Embryonic facial prominence (tissue), 1 donor: Measurements from ENCODE around the gene SRM.
A peak's percentile ranks its signal among the peaks of the same experiment; 100 is the strongest.
"Not testable (repeated sequence)": the region's sequence is repeated elsewhere in the genome, so short reads cannot be mapped to it uniquely, and the experiment has no call there.

ENCODE experiments used
- DNase-seq: peaks from one replicate; pipeline ENCODE4 v3.0.0-alpha.2; 2016; ENCODE audit errors: extremely low spot score

The SRM gene

DNA sequence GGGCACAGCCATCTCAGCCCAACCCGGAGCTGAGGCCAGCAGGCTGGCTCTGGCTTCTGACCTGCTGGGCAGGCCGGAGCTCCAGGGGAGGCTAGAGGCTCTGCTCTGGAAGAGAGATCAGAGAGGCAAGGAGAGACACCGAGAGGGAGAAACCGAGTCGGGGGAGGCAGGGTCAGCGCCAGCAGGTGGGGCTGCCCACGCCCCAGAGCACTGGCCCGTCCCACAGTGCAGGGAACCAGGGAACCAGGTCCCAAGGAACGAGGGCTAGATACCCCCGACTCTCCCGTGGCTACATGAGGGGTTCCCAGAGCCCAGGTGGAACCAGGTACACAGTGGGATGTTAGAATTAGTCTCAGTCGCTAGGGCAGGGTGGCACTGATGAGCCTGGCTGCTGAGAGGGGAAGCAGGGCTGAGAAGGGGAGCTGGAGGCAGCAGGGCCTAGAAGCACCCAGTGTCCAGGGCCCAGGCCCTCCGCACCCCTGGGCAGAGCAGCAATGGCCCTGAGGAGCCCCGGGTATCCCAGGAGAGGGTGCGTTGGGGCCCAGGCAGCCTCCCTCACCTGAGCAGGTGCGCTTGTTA lies 14.9 kb downstream of the SRM start:
- no peak for DNase-seq

DNA sequence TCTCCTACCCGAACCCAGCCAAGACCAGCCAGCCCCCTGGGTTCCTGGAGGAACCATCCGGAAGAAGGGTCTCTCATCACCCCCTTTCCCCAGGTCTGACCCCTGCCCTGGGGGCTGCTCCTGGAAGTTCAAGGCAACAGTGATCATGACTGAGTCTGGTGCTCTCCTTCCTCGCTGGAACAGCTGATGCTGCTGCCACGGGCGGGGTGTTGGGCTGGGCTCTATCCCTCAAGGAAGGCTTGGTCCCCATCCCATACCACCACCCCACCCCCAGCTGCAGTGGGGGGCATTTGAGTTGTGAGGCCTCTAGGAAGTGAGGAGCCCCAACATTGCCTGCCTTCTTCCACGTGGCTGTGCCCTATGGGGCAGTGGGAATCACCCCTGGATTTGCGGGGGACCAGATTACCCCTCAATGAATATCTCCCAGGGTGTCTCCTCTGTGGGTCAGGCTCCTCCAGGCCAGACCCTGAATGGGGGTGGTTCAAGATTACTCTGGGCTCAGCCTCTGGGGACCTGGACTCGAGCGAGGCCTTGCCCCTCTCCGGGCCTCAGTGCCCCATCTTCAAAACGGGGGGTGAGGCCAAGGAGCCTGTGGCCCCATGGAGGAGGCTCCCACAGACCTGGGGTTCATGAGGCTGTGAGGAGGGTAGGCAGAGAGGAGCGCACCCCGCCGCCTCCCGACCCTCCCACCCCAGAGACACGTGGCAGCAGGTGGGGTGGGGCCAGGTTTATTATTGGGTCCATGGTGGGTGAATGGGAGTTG lies 15.6 kb downstream of the SRM start:
- DNase-seq = no peak

DNA sequence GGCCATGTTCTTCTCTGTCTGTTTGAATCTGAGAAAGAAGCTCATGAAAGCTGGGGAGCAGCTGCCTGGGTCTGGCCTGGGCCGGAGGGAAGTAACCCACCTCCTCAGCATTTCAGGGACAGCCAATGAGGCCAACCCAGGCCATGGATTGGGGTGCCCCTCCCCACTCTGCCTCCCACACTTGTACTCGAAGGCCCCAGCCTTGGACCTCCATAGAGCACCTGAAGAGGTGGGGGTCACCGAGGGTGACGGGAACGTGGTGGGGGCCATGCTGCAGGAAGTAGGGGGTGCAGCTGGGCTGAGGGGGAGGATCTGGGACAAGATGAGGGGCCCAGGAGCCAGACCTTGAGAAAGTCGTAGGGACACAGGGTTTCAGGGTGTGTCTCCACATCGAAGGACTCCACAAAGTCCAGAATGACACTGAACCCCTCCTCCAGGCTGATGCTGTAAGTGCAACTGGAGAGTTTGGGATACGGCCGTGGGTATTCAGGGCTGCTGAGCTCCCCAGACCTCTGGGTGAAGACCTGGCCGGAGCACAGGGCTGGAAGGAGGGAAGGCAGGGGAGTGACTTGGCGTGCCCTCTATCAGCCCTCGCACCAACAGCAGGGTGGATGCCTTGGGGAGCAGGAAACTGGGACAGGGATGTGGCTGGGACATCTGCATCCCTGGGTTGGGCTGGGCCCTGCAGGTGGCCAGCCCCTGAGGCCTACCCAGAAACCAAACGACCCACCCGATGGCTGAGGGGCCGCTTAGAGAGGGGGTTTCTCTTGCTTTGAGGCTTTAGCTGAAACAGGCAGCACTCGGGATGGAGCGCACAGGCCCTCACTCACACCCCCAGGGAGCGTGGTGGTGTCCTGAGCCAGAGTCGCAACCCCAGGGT lies 16.6 kb downstream of the SRM start:
- no peak for DNase-seq

DNA sequence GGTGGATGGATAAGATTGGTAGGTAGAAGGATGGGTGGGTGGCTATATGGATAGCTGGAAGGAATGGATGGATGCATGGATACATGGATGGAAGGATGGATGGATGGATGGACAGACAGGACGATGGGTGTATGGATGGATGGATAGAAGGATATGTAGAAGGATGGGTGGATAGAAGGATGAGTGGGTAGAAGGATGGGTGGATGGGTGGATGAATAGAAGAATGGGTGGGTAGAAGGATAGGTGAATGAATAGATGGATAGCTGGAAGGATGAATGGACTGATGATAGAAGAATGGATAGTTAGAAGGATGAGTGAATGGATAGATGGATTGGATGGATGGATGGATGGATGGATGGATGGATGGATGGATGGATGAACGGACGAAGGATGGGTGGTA lies 17.8 kb downstream of the SRM start:
- no peak for DNase-seq

DNA sequence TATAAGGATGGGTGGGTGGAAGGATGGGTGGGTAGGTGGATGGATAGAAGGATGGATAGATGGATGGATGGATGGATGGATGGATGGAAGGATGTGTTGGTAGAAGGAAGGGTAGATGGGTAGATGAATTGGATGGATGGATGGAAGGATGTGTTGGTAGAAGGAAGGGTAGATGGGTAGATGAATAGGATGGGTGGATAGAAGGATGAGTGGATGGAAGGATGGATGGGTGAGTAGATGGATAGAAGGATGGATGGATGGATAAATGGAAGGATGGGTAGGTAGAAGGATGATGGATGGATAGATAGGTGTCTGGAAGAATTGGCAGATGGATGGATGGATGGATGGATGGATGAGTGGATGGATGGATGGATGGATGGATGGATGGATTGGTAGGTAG lies 18.8 kb downstream of the SRM start:
- DNase-seq = no peak

DNA sequence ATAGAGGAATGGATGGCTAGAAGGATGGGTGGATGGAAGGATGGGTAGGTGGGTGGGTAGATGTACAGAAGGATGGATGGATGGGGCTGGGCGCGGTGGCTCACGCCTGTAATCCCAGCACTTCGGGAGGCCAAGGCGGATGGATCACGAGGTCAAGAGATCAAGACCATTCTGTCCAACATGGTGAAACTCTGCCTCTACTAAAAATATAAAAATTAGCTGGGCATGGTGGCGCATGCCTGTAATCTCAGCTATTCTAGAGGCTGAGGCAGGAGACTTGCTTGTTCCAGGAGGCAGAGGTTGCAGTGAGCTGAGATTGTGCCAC lies 19.8 kb downstream of the SRM start:
- not testable (repeated sequence) for DNase-seq

DNA sequence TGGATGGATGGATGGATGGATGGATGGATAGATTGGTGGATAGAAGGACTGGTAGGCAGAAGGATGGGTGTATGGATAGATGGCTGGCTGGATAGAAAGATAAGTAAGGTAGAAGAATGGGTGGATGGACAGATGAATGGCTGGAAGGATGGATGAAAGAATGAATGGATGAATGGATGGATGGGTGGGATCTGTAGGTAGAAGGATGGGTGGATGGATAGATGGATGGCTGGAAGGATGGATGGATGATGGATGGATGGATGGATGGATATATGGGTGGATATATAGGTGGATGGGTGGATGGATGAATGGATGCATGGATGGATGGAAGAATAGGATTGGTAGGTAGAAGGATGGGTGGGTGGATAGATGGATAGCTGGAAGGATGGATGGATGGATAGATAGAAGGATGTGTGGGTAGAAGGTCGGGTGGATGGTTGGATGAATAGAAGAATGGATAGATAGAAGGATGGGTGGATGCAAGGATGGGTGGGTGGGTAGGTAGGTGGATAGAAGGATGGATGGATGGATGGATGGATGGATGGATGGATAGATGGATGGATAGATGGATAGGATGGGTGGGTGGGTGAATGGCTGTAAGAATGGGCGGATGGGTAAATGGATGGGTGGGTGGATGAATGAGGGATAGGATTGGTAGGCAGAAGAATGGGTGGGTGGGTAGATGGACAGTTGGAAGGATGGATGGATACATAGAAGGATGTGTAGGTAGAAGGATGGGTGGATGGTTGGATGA lies 20.3 kb downstream of the SRM start:
- DNase-seq = no peak

DNA sequence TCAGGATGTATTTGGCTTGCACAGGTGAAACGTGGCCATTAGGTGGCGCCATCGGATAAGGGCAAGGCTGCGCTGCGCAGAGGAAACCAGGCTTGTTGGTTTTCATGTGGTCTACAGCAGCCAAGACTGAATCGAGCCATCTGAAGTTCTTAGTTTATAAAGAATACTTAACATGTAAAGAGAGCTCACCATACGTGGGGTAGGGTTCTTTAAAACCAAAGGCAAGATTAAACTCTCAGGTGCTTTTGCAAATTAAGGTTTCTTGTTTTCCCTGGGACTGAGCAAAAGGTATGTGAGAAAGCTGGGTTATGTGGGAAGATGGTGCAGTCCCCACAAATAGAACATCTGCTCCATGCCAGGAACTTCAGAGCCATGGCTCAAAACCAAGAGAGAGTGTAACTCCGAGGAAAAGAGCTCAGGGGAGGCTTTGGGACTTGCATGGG lies 22.1 kb downstream of the SRM start:
- DNase-seq = peak; percentile 67

DNA sequence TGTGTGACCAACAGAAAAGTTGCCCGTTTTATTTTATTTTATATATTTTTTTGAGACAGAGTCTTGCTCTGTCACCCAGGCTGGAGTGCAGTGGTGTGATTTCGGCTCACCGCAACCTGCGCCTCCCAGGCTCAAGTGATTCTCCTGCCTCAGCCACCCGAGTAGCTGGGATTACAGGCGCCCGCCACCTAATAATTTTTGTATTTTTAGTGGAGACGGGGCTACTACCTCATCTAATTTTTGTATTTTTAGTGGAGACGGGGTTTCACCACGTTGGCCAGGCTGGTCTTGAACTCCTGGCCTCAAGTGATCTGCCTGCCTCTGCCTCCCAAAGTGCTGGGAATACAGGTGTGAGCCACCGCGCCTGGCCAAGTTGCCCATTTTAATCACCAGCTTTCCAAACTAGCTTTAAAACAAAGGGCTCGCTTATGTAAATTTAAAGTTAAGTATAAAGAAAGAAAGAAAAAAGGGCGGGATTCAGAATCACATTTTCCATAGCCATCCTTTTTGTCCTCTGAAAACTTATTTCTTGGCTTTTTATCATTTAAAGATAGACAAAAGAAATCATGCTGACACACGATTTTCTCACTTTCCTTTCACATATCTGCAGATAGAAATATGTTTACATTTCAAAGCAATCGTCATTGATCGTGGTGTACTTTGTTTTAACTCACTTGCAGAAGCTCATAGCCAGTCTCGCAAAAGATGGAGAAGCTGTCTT lies 22.6 kb downstream of the SRM start:
- not testable (repeated sequence) for DNase-seq

DNA sequence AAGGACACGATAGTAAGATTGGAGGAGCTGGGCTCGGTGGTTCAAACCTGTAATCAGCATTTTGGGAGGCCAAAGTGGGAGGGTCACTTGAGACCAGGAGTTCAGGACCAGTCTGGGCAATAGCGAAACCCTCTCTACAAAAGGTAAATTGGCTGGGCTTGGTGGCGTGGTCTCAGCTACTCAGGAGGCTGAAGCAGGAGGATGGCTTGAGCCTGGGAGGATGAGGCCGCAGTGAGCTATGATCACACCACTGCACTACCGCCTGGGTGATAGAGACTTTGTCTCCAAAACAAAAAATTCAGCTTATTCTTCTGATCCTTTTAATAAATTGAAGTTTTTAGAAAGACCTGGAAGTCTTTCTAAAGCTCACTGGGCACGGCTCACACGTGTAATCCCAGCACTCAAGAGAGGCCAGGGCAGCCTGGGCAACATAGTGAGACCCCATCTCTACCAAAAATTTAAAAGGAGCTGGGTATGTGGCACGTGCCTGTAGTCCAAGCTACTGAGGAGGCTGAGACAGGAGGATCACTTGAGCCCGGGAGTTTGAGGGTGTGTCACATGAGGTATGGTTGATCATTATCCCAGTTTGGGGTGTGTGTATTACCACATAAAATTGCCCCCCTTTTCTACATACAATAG lies 28.1 kb downstream of the SRM start:
- DNase-seq = no peak

DNA sequence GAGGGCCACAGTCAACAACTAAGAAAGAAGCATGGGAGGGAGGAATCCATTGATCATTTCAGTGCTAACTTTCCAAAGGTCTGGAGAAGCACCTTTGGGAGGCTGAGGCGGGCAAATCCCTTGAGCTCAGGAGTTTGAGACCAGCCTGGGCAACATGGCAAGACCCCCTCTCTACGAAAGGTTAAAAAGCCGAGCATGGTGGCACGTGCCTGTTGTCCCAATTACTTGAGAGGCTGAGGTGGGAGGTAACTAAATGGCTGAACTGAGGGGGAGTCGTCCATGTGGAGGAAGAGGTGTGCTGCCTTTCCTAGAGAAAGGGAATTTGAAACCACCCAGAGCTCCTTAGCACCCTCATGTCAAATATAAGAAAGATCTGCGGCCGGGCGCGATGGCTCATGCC lies 29.0 kb downstream of the SRM start:
- no peak for DNase-seq

DNA sequence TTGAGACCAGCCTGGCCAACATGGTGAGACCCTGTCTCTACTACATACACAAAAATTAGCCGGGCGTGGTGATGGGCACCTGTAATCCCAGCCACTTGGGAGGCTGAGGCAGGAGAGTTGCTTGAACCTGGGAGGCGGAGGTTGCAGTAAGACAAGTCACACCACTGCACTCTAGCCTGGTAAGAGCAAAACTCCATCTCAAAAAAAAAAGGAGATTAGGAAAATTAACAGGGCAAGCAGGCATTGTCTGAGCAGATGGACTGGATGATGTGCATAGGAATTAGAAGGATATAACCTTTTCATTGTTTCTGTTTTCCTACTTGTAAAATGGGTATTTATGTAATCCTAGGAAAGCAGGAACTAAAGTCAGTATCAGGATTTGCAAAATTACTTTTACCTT lies 31.8 kb downstream of the SRM start:
- DNase-seq = no peak

DNA sequence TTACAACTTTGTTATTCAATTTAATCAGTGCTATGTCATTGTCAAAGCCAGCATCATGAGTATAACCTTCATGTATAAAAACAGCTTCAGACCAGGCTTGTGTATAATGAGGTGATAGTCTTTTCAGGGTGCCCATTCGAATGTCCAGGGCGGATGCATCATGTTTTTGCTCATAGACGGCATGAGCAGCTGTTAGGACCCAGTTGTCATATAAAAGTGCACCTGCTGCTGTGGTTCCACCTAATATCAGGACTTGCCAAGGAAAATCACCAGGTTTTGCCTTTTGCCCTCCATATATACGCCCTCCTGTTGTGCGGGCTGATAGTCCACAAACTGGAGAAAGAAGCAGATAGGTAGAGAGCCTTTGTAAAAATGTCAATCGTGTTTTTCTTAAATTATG lies 32.5 kb downstream of the SRM start:
- no peak for DNase-seq

DNA sequence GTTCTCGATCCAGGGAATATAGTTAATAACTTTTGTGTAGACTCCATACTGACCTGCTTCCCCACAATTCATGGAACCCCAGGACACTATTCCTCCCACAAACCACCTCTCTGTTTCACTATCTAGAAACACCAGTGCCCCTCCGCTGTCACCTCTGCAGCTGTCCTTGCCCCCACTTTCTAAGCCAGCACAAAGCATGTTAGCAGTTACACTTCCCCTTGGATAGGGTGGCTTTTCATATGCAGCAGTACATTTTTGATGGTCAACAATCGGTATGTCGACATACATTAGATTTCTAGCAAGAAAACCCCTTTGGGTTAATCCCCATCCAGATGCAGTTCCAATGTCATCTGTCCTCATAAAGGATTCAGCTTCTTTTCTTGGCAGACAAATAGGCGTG lies 32.9 kb downstream of the SRM start:
- DNase-seq = no peak

DNA sequence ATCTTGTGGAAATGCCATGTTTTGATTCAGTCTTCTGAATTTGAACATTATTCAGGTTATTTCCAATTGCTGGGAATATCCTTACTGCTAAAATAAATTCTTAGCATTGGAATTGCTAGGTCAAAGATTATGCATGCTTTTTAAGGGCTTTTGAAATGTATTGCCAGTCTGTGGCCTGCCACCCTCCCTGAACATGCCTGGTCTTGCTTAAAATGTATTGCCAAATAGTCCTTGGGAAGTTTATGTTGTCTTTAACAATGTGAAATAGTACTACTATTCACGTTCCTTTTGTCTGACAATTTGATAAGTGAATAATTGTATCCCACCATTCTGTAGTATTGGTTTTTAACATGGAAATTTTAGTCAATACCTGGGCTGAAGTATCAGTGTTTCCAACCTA lies 33.8 kb downstream of the SRM start:
- no peak for DNase-seq

DNA sequence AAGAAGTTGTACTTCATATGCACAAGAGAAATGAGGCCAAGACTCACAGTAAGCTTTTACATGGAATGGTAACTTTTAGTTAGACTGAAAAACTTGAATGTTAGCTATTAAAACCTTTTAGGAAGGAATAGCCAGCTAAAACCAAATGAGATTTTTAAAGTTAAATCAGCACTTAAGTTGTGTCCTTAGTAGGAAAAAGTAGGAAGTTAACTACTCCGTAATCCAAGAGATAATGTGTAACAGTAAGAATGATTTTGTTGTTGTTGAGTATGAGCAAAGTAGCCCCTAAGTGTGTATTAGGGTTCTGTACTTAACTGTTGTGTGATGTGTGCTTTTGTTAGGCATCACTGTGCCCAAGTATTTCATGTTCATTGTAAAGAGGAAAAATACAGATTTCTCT lies 34.2 kb downstream of the SRM start:
- no peak for DNase-seq

DNA sequence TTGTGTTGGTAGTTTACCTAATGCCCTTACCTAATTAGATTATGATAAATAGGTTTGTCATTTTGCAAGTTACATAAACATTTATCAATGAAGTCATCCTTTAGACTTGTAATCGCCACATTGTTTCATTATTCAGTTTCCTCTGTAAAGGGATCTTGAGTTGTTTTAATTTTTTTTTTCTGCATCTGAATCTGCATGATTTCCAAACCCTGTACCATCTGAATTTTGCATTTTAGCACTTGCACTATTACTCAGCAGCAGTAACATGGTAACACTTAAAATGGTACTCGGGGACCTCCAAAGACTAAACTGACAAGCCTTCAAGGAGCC lies 35.0 kb downstream of the SRM start:
- DNase-seq = no peak

DNA sequence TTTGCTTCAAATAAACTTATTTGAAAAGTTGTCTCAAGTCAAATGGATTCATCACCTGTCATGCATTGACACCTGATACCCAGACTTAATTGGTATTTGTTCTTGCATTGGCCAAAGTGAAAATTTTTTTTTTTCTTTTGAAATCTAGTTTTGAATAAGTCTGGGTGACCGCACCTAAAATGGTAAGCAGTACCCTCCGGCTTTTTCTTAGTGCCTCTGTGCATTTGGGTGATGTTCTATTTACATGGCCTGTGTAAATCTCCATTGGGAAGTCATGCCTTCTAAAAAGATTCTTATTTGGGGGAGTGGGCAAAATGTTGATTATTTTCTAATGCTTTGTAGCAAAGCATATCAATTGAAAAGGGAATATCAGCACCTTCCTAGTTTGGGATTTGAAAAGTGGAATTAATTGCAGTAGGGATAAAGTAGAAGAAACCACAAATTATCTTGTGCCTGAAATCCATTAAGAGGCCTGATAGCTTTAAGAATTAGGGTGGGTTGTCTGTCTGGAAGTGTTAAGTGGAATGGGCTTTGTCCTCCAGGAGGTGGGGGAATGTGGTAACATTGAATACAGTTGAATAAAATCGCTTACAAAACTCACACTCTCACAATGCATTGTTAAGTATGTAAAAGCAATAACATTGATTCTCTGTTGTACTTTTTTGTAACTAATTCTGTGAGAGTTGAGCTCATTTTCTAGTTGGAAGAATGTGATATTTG lies 35.5 kb downstream of the SRM start:
- DNase-seq = no peak

DNA sequence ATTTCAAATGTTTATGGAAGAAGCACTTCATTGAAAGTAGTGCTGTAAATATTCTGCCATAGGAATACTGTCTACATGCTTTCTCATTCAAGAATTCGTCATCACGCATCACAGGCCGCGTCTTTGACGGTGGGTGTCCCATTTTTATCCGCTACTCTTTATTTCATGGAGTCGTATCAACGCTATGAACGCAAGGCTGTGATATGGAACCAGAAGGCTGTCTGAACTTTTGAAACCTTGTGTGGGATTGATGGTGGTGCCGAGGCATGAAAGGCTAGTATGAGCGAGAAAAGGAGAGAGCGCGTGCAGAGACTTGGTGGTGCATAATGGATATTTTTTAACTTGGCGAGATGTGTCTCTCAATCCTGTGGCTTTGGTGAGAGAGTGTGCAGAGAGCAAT lies 36.6 kb downstream of the SRM start:
- no peak for DNase-seq

DNA sequence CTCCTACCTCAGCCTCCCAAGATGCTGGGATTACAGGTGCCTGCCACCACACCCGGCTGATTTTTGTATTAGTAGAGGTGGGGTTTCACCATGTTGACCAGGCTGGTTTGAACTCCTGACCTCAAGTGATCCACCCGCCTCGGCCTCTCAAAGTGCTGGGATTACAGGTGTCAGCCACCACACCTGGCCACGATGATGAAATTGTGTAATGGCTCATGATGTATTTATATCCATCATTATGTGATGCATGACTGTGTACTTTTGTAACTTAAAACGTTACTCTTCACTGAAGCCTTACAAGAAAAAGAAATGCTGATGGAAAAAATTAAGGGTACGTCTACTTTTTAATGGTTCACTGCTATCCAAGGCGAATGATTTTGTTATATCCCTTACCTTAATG lies 39.8 kb downstream of the SRM start:
- DNase-seq = no peak

DNA sequence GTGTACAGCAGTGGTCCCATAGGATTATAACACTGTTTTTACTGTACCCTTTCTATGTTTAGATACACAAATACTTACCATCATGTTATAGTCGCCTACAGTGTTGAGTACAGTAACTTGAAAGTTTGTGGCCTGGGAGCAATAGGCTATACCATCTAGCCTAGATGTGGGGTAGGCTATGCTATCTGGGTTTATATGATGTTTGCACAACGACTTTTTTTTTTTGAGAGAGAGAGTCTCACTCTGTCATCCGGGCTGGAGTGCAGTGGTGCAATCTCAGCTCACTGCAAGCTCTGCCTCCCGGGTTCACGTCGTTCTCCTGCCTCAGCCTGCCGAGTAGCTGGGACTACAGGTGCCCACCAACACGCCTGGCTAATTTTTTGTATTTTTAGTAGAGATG lies 40.5 kb downstream of the SRM start:
- DNase-seq = not testable (repeated sequence)
